ENCODE measurements around the gene FGG. TPM values are rescaled to one million over a fixed set of nuclear protein-coding genes. Genes with fewer than 3 reads are reported as not detected.

The FGG gene
- total RNA-seq, 1 donor from 2014 or later, result not detected

DNA sequence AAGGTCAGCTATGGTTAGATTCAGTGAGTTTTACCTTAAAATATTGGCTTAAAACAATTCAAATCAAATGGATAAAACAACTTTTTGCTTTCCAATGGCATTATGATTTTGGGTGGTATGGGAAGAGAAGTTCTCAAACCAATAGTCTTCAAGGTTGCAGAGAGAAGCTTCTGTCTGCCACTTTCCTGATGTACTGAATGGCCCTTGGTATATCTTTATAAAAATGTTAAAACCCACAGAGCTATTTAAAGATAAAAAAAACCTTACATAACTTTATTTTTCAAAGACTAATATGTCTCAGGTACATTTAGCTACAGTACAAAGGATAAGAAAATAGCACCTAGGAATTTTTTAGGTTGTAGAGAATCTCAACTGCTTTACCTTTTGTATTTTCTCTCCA lies 28.8 kb downstream of the FGG start:
- no peak for TF ChIP-seq CTCF (IDR thresholded peaks at IDR 0.05; ENCODE audit: insufficient read depth, low read depth, low read length)
- no peak for TF ChIP-seq EZH2 (IDR thresholded peaks at IDR 0.05; ENCODE audit: insufficient read depth, low read length)
- DNase-seq (ENCODE audit: low read depth) (no peak), FAIRE-seq (no peak)
- Histone ChIP-seq H3K9ac (ENCODE audit: low read length) (no peak overlapping the region), H4K20me1 (ENCODE audit: insufficient read depth, low read length) (no peaks in the 10 kb centered on the region), H3K4me2 (ENCODE audit: low read length) (no peak overlapping the region), H3K4me1 (ENCODE audit: insufficient read depth, low read length) (no peaks in the 10 kb centered on the region), H3K4me3 (ENCODE audit: insufficient read depth, low read depth, low read length) (no peak overlapping the region), H2AFZ (ENCODE audit: low read depth, low read length) (no peak overlapping the region), H3K27me3 (ENCODE audit: insufficient read depth, low read length) (no peaks in the 10 kb centered on the region), H3K27ac (ENCODE audit: low read depth, low read length) (no peak overlapping the region), H3K9me3 (ENCODE audit: insufficient read depth, low read depth, low read length) (no peaks in the 10 kb centered on the region), H3K36me3 (ENCODE audit: insufficient read depth, low read length) (no peaks in the 10 kb centered on the region), H3K79me2 (ENCODE audit: insufficient read depth, low read length) (no peaks in the 10 kb centered on the region)
- Mint-ChIP-seq H3K36me3 (ENCODE audit: low read depth, unreplicated experiment) (no peaks in the 10 kb centered on the region), H3K4me3 (ENCODE audit: unreplicated experiment) (no peak overlapping the region), H3K27ac (ENCODE audit: unreplicated experiment) (no peak overlapping the region), H3K4me1 (ENCODE audit: low read depth, unreplicated experiment) (no peaks in the 10 kb centered on the region), H3K27me3 (ENCODE audit: low read depth, unreplicated experiment) (no peaks in the 10 kb centered on the region), H3K9me3 (ENCODE audit: unreplicated experiment) (no peaks in the 10 kb centered on the region)

GRCh38 chr4:154583230-154583629 lies 29.2 kb downstream of the FGG start:
- Mint-ChIP-seq H3K27me3 (ENCODE audit: low read depth, unreplicated experiment) (no peaks in the 10 kb centered on the region), H3K4me1 (ENCODE audit: low read depth, unreplicated experiment) (no peaks in the 10 kb centered on the region), H3K4me3 (ENCODE audit: unreplicated experiment) (no peak overlapping the region), H3K36me3 (ENCODE audit: low read depth, unreplicated experiment) (no peaks in the 10 kb centered on the region), H3K9me3 (ENCODE audit: unreplicated experiment) (no peaks in the 10 kb centered on the region), H3K27ac (ENCODE audit: unreplicated experiment) (no peak overlapping the region)
- Histone ChIP-seq H3K9ac (ENCODE audit: low read length) (no peak overlapping the region), H3K79me2 (ENCODE audit: insufficient read depth, low read length) (no peaks in the 10 kb centered on the region), H3K36me3 (ENCODE audit: insufficient read depth, low read length) (no peaks in the 10 kb centered on the region), H3K4me1 (ENCODE audit: insufficient read depth, low read length) (no peaks in the 10 kb centered on the region), H3K4me3 (ENCODE audit: insufficient read depth, low read depth, low read length) (no peak overlapping the region), H3K27me3 (ENCODE audit: insufficient read depth, low read length) (no peaks in the 10 kb centered on the region), H3K9me3 (ENCODE audit: insufficient read depth, low read depth, low read length) (no peaks in the 10 kb centered on the region), H2AFZ (ENCODE audit: low read depth, low read length) (no peak overlapping the region), H3K27ac (ENCODE audit: low read depth, low read length) (no peak overlapping the region), H4K20me1 (ENCODE audit: insufficient read depth, low read length) (no peaks in the 10 kb centered on the region), H3K4me2 (ENCODE audit: low read length) (no peak overlapping the region)
- no peak for DNase-seq (ENCODE audit: low read depth)
- FAIRE-seq, result no peak
- TF ChIP-seq CTCF (IDR thresholded peaks at IDR 0.05; ENCODE audit: insufficient read depth, low read depth, low read length), result no peak
- TF ChIP-seq EZH2 (IDR thresholded peaks at IDR 0.05; ENCODE audit: insufficient read depth, low read length), result no peak

DNA sequence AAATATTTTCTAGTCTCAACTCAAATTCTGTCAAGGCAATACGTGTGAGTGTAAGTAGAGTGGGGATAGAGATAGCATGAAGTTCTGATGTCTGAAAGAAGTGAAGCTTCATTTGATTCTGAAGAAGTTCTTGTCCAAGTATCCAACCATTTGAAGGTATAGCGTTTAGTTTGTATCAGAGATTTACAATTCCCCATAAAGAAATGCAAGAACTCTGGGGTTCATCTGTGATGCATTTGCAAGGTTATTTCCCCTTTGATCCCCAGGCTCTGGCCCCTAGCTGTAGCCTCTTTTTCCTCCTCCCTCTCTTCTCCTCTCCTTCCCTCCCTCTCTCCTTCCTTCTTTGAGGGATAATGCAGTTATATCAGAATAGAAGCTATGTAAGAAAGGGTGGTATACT lies 29.7 kb downstream of the FGG start:
- Mint-ChIP-seq H3K4me1 (ENCODE audit: low read depth, unreplicated experiment) (no peaks in the 10 kb centered on the region), H3K27ac (ENCODE audit: unreplicated experiment) (no peak overlapping the region), H3K27me3 (ENCODE audit: low read depth, unreplicated experiment) (no peaks in the 10 kb centered on the region), H3K9me3 (ENCODE audit: unreplicated experiment) (no peaks in the 10 kb centered on the region), H3K4me3 (ENCODE audit: unreplicated experiment) (no peak overlapping the region), H3K36me3 (ENCODE audit: low read depth, unreplicated experiment) (no peaks in the 10 kb centered on the region)
- no peak overlapping the region for H3K9ac ChIP-seq (ENCODE audit: low read length)
- H3K27ac ChIP-seq (ENCODE audit: low read depth, low read length), result no peak overlapping the region
- no peaks in the 10 kb centered on the region for H3K36me3 ChIP-seq (ENCODE audit: insufficient read depth, low read length)
- H3K79me2 ChIP-seq (ENCODE audit: insufficient read depth, low read length), result no peaks in the 10 kb centered on the region
- H4K20me1 ChIP-seq (ENCODE audit: insufficient read depth, low read length), result no peaks in the 10 kb centered on the region
- no peak for DNase-seq (ENCODE audit: low read depth)
- H3K27me3 ChIP-seq (ENCODE audit: insufficient read depth, low read length), result no peaks in the 10 kb centered on the region
- TF ChIP-seq CTCF (IDR thresholded peaks at IDR 0.05; ENCODE audit: insufficient read depth, low read depth, low read length), result no peak
- no peak for TF ChIP-seq EZH2 (IDR thresholded peaks at IDR 0.05; ENCODE audit: insufficient read depth, low read length)
- H2AFZ ChIP-seq (ENCODE audit: low read depth, low read length), result no peak overlapping the region
- FAIRE-seq, result no peak
- H3K4me3 ChIP-seq (ENCODE audit: insufficient read depth, low read depth, low read length), result no peak overlapping the region
- H3K9me3 ChIP-seq (ENCODE audit: insufficient read depth, low read depth, low read length), result no peaks in the 10 kb centered on the region
- H3K4me1 ChIP-seq (ENCODE audit: insufficient read depth, low read length), result no peaks in the 10 kb centered on the region
- H3K4me2 ChIP-seq (ENCODE audit: low read length), result no peak overlapping the region
